ENCODE data around the gene ACSL4.

- TF ChIP-seq, protein P1, sequence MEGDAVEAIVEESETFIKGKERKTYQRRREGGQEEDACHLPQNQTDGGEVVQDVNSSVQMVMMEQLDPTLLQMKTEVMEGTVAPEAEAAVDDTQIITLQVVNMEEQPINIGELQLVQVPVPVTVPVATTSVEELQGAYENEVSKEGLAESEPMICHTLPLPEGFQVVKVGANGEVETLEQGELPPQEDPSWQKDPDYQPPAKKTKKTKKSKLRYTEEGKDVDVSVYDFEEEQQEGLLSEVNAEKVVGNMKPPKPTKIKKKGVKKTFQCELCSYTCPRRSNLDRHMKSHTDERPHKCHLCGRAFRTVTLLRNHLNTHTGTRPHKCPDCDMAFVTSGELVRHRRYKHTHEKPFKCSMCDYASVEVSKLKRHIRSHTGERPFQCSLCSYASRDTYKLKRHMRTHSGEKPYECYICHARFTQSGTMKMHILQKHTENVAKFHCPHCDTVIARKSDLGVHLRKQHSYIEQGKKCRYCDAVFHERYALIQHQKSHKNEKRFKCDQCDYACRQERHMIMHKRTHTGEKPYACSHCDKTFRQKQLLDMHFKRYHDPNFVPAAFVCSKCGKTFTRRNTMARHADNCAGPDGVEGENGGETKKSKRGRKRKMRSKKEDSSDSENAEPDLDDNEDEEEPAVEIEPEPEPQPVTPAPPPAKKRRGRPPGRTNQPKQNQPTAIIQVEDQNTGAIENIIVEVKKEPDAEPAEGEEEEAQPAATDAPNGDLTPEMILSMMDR (IDR thresholded peaks at IDR 0.05; ENCODE audit: poor library complexity, severe bottlenecking), result no peak
- TF ChIP-seq EP300 (conservative IDR thresholded peaks at IDR 0.05; ENCODE audit: poor library complexity, severe bottlenecking) (no peak), EZH2 (IDR thresholded peaks at IDR 0.05; ENCODE audit: borderline replicate concordance, insufficient read depth, low read length, poor library complexity, severe bottlenecking) (no peak), POLR2AphosphoS5 (IDR thresholded peaks at IDR 0.05) (no peak)
Measured at GRCh38 chrX:109774706-109775105, 41.6 kb upstream of the ACSL4 start.
